ENCODE measurements around the gene SPO11. TPM values are rescaled to one million over a fixed set of nuclear protein-coding genes. Genes with fewer than 3 reads are reported as not detected.

The SPO11 gene
- total and polyA plus RNA-seq, 2 of the 4 experiments (the other 2 are of a cell fraction): not detected

GRCh38 chr20:57308451-57309271, 20.9 kb upstream of the SPO11 start:
- TF ChIP-seq ELK1 (IDR thresholded peaks at IDR 0.05; ENCODE audit: borderline replicate concordance, low read depth, low read length) (no peak), RCOR1 (IDR thresholded peaks at IDR 0.05; ENCODE audit: insufficient replicate concordance, low read length) (no peak), CHD1 (IDR thresholded peaks at IDR 0.05; ENCODE audit: low read depth, low read length) (no peak), NFE2L2 (IDR thresholded peaks at IDR 0.05; ENCODE audit: low read depth, low read length) (no peak), BHLHE40 (IDR thresholded peaks at IDR 0.05; ENCODE audit: low read depth, low read length) (no peak), MXI1 (IDR thresholded peaks at IDR 0.05; ENCODE audit: borderline replicate concordance, low read depth, low read length) (no peak), SMC3 (IDR thresholded peaks at IDR 0.05; ENCODE audit: low read depth, low read length) (no peak), RFX5 (IDR thresholded peaks at IDR 0.05; ENCODE audit: low read depth, low read length) (no peak), FOS (IDR thresholded peaks at IDR 0.05; ENCODE audit: low read depth, low read length) (no peak), MAFK (IDR thresholded peaks at IDR 0.05; ENCODE audit: low read depth, low read length) (no peak), USF2 (IDR thresholded peaks at IDR 0.05; ENCODE audit: low read depth, low read length) (no peak), RAD21 (IDR thresholded peaks at IDR 0.05; ENCODE audit: low read length) (no peak), CEBPB (IDR thresholded peaks at IDR 0.05; ENCODE audit: low read depth, low read length) (no peak), POLR2A (IDR thresholded peaks at IDR 0.05; ENCODE audit: low read depth, low read length) (no peak), MAZ (IDR thresholded peaks at IDR 0.05; ENCODE audit: borderline replicate concordance, low read depth, low read length) (no peak)
- TF ChIP-seq, protein P1, sequence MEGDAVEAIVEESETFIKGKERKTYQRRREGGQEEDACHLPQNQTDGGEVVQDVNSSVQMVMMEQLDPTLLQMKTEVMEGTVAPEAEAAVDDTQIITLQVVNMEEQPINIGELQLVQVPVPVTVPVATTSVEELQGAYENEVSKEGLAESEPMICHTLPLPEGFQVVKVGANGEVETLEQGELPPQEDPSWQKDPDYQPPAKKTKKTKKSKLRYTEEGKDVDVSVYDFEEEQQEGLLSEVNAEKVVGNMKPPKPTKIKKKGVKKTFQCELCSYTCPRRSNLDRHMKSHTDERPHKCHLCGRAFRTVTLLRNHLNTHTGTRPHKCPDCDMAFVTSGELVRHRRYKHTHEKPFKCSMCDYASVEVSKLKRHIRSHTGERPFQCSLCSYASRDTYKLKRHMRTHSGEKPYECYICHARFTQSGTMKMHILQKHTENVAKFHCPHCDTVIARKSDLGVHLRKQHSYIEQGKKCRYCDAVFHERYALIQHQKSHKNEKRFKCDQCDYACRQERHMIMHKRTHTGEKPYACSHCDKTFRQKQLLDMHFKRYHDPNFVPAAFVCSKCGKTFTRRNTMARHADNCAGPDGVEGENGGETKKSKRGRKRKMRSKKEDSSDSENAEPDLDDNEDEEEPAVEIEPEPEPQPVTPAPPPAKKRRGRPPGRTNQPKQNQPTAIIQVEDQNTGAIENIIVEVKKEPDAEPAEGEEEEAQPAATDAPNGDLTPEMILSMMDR (conservative IDR thresholded peaks at IDR 0.05; ENCODE audit: low read depth, low read length): no peak
- Histone ChIP-seq H3K18ac (ENCODE audit: low read depth, low read length) (no peak overlapping the region), H2AK9ac (replicated peaks; ENCODE audit: low read depth, low read length, poor library complexity) (no peak overlapping the region), H4K8ac (ENCODE audit: low read depth in 2 of 2, low read length in 2 of 2) (no peak overlapping the region), H2AK5ac (ENCODE audit: low read depth, low read length) (no peak overlapping the region), H3K36me3 (ENCODE audit: control insufficient read depth, insufficient read depth, low read length) (no peaks in the 10 kb centered on the region), H3K14ac (replicated peaks; ENCODE audit: low read depth, low read length) (no peak overlapping the region), H3K79me1 (ENCODE audit: low read depth in 1 of 2, low read length in 2 of 2) (no peaks in the 10 kb centered on the region), H4K91ac (ENCODE audit: insufficient read depth, low read depth, low read length) (no peak overlapping the region), H3K4ac (ENCODE audit: low read depth, low read length) (no peak overlapping the region), H3K9me1 (ENCODE audit: insufficient read depth, low read length) (no peaks in the 10 kb centered on the region), H4K5ac (ENCODE audit: low read depth, low read length) (no peak overlapping the region), H3K4me3 (ENCODE audit: insufficient read depth, low read depth, low read length) (no peak overlapping the region), H3K56ac (ENCODE audit: extremely low read depth, insufficient read depth, low read length) (no peak overlapping the region), H2BK15ac (ENCODE audit: low read depth, low read length) (no peak overlapping the region), H2AFZ (replicated peaks; ENCODE audit: low read length, poor library complexity) (no peak overlapping the region), H3K23ac (ENCODE audit: low read depth, low read length) (no peak overlapping the region), H3K9ac (ENCODE audit: low read depth, low read length) (no peak overlapping the region), H3K27me3 (ENCODE audit: control insufficient read depth, insufficient read depth, low read length) (peaks cover 2% of the 10 kb centered on the region; the same call in 1 of the 2 replicates), H3K4me2 (ENCODE audit: low read depth, low read length) (no peak overlapping the region), H2BK120ac (ENCODE audit: low read depth, low read length) (no peak overlapping the region), H3K27ac (ENCODE audit: insufficient read depth, low read length) (no peak overlapping the region), H3K9me3 (ENCODE audit: control insufficient read depth, insufficient read depth, low read length) (no peaks in the 10 kb centered on the region), H2BK20ac (ENCODE audit: low read depth, low read length) (no peak overlapping the region), H3K4me1 (ENCODE audit: control insufficient read depth, insufficient read depth, low read length) (no peaks in the 10 kb centered on the region), H2BK5ac (ENCODE audit: low read depth, low read length, poor library complexity, severe bottlenecking) (no peak overlapping the region), H4K20me1 (ENCODE audit: insufficient read depth, low read length) (no peaks in the 10 kb centered on the region)
- intact Hi-C loops (cut with micrococcal nuclease): no loop called here
- BruUV-seq (replicated peaks): no TSS peak
- in situ Hi-C loops (cut with MboI; ENCODE audit: low sequenced_read_pairs): no loop called here
- DNase-seq: no peak
- WGBS, 2 experiments (ENCODE audit: extremely low coverage in 2 of 2, insufficient read length in 1 of 2): 75% methylated on average over 3 of the region's 13 CpGs; no CpG with 5 or more reads in 1 of the 2 experiments
- no peak for ATAC-seq (ENCODE audit: low read depth)
- dilution Hi-C loops (cut with HindIII; ENCODE audit: low sequenced_read_pairs, unreplicated experiment): no loop called here
- ChIA-PET POLR2A (ENCODE audit: unreplicated experiment) (no interaction called here), CTCF (no interaction called here)

Measured in IMR-90 (cell line).